LNCAP (cell line): Measurements from ENCODE around the gene CFI.

ENCODE experiments used
- TF ChIP-seq, protein P1 (sequence below): fragments of 450-650 bp; IDR thresholded peaks from 2 replicates; pipeline ENCODE4 v1.5.1; 2017; ENCODE audit warnings: mild to moderate bottlenecking

The CFI gene

DNA sequence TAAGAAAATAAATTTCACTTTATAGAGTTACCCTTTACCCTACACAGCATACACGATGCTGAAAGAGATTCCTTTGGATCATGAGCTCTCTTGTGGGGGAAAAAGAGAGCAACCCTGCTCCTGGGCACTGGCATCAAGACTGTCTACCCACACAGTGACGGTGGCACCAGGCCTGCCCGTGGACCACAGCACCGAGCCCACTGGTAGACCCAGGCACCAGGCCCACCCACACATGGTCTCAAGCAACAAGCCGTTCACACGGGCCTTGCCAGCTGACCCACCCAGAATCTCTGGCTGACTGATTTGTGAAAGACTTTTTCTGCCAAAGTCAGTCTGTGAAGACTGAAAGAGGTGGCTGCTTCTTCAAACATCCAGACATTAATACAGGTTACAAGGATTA, 6.7 kb downstream of the CFI start:
- TF ChIP-seq, protein P1, sequence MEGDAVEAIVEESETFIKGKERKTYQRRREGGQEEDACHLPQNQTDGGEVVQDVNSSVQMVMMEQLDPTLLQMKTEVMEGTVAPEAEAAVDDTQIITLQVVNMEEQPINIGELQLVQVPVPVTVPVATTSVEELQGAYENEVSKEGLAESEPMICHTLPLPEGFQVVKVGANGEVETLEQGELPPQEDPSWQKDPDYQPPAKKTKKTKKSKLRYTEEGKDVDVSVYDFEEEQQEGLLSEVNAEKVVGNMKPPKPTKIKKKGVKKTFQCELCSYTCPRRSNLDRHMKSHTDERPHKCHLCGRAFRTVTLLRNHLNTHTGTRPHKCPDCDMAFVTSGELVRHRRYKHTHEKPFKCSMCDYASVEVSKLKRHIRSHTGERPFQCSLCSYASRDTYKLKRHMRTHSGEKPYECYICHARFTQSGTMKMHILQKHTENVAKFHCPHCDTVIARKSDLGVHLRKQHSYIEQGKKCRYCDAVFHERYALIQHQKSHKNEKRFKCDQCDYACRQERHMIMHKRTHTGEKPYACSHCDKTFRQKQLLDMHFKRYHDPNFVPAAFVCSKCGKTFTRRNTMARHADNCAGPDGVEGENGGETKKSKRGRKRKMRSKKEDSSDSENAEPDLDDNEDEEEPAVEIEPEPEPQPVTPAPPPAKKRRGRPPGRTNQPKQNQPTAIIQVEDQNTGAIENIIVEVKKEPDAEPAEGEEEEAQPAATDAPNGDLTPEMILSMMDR = no peak

DNA sequence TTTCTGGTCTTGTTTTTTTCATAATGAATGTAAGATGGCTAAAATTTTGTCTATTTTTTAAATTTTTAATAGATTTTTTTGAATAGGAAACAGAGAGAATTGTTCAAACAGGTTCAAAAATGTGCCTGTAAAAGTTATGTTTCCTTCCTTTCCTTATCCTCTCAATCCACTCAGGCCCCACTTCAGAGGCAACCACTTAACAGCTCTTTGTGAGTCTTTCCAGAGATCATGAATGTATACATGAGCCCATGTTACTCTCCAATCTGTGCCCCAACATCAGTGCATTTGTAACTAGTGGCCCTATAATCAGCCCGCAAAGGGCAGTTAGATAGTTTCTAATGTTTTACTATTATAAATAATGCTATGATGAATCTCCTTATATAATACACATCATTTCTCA, 14.0 kb downstream of the CFI start:
- TF ChIP-seq, protein P1 = no peak

DNA sequence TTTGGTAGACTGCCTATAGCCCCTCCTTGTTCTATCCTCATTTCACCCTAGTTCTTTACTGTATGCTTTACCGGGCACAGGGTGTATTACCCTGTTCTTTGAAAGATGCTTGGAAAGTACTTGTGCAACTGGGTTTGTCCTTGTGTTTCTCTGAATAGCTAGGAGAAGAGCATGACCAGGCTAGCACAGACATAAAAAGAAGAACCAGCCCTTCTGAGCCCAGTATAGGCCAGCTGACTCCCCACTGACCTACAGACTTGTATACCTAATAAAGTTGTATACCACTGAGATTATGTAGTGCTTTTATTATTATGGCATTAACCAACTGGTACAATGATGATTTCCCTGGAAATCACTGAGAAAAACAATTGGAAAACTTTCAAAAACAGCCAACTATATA, 15.0 kb downstream of the CFI start:
- TF ChIP-seq, protein P1 = no peak

DNA sequence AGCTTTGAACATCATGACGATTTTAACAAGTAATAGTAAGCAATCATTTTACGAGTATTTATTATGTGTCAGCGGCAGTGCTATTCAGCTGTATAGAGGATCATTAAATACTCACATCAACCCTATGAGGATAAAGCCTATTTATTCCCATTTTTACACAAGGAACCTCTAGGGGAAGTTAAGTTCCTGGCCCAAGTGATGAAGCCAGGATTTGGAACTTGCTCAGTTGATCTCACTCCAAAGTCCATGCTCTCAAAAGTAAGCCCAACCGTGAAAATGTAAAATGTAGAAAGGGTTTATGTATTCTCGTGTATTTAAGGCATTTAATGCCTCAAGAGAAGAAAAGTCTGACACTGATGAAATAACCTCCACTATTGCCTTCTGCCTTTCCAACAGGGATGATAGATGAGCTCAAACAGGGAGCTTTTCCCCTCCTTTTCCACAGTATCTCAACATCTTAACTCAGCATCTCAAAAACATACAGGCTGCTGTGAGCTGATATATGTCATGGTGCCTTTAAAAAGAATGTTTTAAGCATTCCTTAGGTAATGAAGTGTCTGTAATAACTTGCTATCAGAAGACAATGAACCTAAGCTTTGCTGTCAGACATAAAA, 36.9 kb downstream of the CFI start:
- TF ChIP-seq, protein P1 = no peak

DNA sequence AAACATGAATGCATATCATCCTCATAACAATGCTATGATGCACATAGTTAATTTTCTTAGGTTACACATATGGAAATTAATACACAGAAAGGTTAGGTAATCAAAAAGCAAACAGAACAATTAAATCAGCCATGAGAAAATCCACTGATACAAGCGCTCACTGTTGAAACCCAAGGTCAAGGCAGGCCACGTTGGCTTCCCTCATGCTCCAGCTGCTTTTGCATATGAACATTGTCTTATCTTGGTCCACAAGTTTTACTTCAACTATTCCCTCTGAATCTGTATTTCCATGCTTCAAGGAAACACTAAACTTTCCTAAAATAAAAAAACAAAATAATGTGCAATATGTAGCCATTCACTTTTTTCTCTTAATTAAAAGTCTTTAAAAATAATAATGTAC, 37.4 kb downstream of the CFI start:
- TF ChIP-seq, protein P1 = no peak

DNA sequence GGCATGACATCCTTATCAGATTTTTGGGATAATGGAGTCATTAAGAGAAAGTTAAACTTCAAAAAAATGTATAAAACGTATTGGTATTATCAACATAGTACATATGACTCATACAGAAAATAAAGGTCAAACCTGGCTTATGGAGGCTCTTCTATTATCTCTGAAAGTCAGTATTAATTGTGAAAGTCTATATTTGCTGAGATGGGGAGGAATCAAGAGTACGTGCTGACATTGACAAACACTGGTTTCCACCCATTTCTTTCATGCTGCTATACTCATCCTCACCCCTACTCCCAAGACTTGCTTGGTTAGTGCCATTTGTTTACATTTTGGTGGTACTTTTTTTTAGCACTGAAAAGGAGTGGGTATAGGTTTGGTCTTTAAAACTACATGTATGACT, 41.1 kb downstream of the CFI start:
- TF ChIP-seq, protein P1 = no peak

DNA sequence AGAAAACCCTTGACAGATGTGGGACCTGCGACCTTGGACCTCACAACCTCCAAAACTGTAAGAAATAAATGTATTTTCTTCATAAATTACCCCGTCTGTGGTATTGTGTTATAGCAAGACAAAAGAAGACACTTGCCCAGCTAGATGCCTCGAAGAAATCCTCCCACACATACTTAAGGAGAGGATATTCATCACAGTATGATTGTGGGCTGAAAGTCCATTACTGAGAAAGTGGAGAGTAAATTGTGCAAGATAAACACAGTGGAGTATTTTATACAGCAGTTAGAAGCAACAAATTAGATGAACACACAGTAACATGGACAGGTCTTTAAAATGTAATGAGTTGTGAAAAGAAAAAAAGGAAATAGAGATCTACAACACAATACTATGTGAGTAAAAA, 46.1 kb downstream of the CFI start:
- TF ChIP-seq, protein P1 = no peak
